HG02885 (cell line): ENCODE results near the gene ART5.
"Not testable (repeated sequence)": the region's sequence is repeated elsewhere in the genome, so short reads cannot be mapped to it uniquely, and the experiment has no call there.

Experiments
- ATAC-seq: cut with Tn5 transposase; IDR thresholded peaks from one replicate; pipeline ENCODE4 v1.9.1; 2021; ENCODE audit warnings: mild to moderate bottlenecking; ENCODE audit not compliant: unreplicated experiment, poor library complexity

ART5 gene

DNA sequence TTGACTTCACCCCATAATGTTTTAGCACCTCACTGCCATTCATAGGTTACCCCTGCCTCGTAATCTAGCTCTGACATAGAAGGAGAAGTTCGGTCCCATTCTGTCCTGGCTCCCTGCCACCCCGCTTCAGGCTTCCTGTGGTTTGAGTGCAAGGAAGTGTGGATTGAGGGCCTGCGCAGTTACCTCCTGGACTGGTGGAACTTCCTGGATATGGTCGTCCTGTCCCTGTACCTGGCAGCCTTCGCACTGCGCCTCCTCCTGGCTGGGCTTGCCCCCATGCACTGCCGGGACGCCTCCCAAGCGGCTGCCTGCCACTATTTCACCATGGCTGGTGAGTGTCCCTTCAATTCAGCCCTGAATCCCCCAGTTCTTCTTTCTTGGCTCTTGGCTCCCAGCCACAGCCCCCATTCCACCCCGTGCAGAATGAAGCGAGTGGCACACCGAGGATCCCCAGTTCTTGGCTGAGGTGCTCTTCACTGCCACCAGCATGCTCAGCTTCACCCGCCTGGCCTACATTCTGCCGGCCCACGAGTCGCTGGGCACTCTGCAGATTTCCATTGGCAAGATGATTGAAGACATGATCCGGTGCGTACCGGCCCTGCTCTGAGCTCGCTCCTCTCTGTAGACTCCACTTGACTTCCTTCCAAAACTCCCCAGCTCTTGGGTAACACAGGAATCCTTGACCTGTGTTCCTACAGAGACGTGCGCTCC is 15.4 kb downstream of the ART5 start:
- ATAC-seq: no peak

DNA sequence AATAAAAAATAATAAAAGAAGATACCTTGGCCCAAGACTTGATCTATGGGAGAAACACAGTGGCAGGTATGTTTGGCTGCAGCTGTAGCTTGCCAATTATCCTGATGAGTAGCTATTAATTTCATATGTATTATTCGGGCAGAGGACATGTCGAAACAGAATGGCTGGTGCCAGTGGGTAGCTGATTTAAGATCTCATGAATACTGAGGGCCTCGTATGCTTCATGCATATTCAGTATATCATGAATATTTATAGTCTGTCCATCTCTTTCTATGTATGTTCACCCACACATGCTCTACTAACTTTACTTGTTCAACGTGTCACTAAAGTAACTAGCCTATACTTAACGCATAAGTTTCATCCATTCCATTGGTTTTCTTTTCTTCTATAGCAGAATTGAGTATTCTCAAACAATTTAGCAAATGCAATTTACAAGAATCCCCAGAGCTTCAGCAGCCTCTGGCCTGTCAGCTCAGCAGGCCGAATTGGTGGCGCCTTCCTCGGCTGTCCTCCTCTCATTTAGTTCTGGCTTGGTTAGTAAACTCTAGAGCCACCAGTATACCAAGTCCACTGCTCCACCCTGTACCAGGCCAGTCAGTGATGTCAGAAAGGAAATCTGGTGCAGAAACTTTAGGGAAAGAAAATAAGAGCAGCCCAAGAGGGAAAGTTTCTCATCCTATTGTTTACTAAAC is 17.9 kb downstream of the ART5 start:
- ATAC-seq: no peak

DNA sequence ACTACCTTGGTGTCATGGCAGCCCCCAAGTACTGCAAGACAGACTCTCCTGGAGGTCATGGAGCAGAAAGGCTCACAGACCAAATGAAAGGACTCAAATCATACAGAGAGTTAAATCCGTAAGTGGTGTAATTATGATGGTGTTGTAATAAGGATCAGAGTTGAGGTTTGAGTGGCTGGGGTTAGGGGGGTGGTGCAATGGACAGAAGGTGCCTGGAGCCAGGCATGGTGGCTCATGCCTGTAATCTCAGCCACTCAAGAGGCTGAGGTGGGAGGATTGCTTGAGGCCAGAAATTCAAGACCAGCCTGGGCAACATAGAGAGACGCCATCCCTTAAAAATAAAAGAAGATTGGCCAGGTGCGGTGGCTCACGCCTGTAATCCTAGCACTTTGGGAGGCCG is 18.7 kb downstream of the ART5 start:
- ATAC-seq: no peak

DNA sequence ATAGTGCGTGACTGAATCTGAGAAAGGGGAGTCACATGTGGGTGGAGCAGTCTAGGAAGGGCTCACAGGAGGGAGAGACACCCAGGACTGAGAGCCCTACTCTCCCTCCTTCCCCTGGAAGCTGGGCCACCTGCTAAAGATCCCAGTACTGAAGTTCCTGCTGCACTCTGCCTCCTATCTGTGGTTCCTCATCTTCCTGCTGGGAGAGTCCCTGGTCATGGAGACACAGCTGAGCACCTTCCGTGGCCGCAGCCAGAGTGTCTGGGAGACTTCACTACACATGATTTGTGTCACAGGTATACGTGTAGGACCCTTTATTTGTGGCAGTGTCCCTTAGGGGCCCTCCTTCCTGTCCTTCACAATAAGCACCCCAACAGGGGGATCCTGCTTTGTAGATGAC is 19.3 kb downstream of the ART5 start:
- ATAC-seq: no peak

DNA sequence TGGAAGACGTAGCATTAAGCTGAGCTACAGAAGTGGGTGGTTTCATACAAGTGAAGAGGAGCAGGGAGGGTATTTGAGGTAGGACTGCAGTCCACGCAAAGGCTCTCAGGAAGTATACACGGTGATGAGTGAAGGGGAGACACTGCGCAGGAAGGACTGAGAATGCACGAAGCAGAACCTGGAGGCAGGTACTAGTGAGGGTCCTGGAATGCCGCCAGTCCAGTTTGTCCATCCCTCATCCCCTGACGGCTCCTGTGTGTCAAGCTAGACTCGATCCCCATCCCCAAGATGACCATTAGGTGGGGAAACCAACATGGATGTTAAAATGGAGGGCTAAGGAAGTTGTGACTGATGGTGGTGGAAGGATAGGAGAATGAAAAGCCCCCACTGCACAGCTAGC is 23.8 kb downstream of the ART5 start:
- no peak for ATAC-seq

DNA sequence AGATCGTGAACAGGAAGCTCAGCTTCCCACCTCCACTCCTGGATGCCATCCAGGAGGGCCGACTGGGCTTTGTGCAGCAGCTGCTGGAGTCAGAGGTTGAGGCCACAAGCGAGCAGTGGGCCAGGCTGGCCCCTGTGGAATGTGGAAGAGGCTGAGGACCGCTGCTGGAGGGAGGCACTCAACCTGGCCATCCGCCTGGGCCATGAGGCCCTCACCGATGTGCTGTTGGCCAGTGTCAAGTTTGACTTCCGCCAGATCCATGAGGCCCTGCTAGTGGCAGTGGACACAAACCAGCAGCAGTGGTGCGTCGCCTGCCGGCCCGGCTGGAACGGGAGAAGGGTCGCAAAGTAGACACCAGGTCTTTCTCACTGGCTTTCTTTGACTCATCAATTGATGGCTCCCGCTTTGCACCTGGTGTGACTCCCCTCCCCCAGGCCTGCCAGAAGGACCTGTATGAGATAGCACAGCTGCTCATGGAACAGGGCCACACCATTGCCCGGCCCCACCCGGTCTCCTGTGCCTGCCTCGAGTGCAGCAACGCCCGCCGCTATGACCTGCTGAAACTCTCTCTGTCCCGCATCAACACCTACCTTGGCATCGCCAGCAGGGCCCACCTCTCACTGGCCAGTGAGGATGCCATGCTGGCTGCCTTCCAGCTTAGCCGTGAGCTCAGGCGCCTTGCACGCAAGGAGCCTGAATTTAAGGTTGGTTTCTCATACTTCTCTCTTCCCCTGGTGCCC is 24.9 kb downstream of the ART5 start:
- ATAC-seq: no peak

DNA sequence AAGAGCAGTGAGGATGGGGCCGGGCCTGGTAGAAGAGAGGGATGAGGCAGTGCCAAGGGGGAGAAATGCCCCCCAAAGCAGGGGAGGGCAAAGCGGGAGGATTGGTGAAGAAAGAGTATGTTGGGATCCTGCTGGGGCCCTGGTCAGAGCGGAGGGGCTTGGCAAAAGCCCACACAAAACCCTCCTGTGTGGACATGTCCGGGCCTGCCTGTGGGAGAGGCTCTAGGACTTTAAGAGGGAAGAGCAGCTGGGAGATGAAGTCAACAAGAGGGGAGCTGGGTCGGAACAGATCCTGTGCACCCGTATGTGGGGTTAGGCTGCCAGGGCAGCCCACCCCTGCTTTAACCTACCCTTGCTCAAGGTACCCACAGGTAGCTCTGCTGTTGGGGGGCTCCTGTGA is 25.8 kb downstream of the ART5 start:
- ATAC-seq: no peak

DNA sequence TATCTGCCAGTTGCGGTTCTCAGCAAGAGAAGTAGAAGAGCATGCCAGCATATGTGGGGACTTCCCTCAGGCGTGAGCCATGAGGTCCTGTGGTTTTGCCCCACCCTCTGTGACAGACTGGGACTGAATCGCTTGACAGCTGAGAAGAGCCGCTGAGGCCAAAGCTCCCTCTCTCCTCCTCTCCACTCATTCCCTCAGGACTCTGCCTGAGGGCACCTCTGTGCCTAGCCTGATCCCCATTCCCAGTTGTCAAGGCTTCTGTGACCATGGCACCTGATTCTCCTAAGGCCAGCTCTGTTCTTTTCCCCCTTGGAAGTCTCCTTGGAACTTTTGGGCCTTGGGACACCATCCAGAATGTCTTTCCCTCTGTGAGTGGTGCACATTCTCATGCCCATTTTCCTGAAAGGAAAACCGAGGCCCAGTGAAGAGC is 27.0 kb downstream of the ART5 start:
- no peak for ATAC-seq

DNA sequence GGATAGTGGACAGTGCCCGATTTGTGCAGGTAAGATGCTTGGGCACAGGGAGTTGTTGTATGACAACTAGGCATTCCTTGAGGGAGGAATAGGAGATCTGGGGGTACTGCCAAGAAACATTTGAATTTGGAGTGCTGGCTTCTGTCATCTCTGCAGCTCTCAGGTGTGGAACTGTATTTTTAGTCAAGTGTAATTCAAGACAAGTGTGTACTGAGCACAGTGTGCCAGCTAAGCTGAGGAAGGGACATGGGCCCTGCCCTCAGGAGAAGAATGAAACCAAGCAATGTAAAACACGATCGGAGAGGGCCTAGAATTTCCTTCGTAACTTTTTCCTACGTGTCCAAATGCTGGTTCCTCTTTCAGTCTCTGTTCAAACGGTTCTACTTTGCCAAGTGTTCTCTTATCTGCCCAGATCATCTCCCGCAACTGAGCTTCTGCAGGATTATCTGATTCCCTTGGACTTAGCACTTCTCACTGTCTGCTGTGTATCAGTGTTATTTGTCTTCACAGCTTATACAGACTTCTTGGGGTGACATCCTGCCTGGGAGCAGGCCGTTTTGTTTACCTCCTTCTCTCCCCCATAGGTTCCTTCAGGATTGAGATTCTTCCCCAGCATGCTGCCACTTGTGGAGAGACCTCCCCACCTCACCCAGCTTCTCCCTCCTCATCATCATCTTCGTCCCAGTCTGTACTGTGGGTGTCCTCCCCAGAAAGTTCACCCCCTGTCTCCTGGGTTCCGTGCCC is 27.6 kb downstream of the ART5 start:
- ATAC-seq: no peak

DNA sequence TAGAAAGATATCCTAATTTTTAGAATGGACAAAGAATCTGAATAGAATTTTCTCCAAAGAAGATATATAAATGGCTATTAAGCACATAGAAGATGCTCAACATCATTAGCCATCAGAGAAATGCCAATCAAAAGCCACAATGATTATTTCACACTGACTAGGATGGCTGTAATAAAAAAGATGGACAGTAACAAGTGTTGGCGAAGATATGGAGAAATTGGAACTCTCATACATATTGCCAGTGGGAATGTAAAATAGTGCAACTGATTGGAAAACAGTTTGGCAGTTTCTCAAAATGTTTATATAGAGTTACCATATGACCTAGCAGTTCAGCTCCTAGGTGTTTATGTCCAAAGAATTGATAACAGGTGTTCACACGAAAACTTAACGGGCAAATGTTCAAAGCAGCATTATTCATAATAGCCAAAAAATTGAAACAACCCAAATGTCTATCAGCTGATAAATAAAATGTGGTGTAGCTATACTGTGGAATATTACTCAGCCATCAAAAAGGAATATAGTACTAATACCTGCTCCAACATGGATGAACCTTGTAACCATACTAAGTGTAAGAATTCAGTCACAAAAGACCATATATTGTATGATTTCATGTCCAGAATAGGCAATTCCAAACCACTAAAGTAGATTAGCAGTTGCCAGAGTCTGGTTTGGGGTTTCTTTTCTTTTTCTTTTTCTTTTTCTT is 29.7 kb downstream of the ART5 start:
- no peak for ATAC-seq

DNA sequence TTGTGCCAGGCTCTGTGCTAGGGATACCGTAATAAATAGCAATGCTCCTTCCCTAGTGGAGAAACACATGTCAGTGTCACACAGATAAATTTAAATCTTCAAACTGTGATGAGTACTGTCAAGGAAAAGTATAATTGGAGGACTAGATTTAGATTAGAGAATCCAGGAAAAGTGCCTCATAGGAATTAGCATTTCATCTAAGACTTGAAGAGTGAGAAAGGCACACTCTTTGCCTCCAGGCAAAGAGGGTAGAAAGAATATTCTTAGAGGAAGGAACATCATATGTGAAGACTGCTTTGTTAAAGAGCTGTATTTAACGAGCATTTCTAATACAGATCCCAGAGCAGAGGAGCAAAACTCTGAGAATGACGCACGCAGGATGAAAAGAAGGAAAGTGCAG is 30.9 kb downstream of the ART5 start:
- ATAC-seq: no peak

DNA sequence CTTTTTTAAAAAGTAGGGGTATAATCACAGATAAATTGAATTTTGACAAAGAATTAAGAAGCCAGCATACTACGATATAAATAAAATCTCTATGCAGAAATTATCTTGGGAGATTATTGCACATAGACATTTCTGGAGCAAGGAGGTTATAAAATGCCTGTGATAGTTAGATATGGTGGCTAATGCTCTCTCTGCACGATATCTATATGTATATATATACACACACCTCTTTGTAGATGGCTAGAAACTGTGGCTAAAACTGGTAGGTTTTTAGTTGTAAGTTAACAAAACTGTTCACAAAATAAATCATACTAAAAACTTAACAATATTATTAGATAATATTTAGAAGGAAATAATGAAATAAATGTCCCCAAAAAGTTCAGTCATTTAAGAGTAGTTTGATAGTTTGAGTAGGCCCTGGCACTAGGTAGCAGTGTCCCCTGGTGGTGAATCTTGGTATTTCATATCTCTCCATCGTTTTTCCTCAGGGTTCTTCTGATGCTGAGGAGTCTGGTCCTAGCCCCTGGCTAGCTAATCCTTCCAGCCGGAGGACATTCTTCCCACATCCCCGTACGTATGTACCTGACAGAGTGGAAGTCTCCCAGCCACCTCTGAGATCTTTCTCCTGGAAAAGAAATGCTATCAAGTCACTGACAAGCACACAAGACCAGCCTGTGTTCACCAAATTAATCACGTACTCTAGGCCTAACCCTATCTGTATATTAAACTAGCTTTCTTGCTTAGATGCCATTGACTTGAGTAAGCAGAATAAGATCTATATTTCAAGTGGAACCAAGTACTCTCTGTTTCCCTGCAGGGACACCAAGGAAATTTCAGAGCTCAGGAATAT is 32.2 kb downstream of the ART5 start:
- ATAC-seq: no peak

DNA sequence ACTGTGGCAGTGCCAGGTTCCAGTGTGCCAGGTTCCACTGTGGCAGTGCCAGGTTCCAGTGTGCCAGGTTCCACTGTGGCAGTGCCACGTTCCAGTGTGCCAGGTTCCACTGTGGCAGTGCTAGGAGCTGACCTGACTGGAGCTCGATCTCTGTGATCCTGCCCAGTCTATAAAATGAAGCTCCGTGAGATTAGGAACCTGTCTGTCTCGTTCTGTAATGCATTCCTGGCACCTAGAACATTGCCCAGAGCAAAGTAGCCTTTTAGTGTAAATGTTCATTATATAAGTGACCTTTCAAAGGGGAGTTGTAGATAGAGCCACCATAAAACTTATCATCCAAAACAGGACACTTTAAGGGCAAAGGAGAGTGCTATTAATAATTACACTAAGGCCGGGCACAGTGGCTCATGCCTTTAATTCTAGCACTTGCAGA is 36.0 kb downstream of the ART5 start:
- ATAC-seq: no peak

DNA sequence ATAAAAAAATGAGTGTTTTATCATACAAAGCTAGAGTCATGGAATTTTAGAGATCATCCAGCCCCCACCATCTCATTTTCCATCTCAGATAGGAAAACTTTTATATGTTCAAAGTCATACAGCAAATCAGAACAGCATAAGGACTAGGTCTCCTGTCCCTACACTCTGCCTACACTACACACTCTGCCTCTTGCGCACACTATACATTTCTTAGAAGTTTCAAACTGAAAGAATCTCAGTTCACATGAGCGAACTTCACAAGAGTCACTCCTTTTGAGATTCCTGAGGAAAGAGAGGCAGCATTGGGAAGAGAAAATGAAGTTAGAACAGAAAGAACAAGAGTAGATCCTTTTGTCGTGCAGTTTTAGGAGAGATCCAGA is 36.5 kb downstream of the ART5 start:
- ATAC-seq: no peak

DNA sequence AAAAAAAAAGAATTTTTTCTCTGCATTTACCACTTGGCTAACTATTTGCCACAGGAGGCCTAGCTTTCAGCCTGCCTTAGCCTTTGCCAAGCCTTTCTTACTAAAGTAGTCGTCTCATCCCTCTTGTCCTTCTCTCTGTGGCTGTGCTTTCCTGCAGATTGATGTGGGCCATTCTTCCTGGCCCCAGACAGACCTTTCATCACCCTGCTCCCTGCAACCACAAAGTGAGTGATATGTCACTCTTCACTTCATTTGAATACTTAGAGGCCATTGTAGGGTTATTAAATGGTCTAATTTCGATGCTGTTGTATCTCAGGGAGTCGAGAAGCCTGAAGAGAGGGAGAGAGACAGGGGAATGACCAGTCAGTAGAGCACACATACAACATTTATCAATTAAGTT is 37.6 kb downstream of the ART5 start:
- ATAC-seq: no peak

DNA sequence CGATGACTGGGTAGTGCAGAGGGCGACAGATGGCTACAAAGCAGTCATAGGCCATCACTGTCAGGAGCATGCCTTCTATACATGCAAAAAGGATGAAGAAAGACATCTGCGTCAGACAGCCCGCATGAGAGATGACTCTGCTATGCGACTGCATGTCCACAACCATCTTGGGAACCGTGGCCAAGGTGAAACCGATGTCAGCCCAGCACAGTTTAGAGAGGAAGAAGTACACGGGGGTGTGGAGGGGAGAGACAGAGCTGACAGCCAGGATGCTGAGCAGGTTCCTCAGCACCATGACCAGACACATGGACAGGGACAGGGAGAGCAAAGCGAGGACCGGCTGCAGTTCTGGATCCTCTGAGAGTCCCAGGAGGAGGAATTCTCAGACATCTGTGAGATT is 41.6 kb downstream of the ART5 start:
- not testable (repeated sequence) for ATAC-seq

DNA sequence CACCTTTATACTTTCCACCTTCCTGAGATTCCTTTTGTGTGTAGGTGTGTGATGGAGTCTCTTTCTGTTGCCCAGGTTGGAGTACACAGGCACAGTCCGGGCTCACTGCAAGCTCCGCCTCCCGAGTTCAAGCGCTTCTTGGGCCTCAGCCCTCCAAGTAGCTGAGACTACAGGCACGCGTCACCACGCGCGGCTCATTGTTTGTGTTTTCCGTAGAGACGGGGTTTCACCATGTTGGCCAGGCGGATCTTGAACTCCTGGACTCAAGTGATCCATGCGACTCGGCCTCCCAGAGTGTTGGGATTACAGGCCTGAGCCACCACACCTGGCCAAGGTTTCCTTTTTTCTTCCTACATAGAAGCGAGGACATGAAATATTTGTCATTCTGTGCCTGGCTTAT is 44.0 kb downstream of the ART5 start:
- not testable (repeated sequence) for ATAC-seq

DNA sequence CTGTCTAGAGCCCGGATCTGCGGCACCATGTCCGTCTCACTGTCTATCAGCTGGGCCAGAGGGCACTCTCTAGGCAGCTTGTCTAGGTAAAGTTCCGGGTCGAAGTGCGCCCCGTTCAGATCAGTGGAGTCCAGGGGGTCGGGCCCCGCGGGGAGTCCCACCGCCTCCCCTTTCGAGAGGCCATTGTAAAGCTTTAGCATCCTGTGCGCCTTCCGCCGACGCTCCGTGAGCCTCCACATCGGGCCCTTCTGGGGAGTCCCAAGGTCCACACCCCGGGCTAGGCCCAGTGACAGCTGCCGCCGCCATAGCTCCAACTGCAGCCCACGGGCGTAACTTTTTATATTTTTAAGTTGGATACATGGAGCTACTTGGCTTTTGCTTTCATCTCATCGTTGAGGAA is 50.5 kb downstream of the ART5 start:
- ATAC-seq: not testable (repeated sequence)

DNA sequence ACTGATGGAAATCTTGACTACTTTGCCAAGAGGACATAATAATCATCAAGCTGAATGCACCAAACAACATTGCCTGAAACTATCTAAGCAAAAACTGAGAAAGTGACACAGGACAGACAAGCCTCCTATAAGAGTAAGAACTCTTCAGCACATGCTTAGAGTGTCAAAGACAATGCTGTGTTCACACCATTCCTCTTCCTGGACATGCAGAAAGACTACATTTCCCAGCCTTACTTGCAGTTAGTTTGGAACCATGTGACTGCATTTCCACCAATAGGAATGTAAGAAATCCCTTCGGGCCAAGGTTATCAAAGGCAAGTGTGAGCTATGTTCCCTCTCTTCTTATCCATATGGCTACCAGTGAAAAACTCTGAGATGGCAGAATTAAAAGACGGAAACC is 51.6 kb downstream of the ART5 start:
- not testable (repeated sequence) for ATAC-seq
